ENCODE measurements around the gene KLF17.

Gene KLF17

DNA sequence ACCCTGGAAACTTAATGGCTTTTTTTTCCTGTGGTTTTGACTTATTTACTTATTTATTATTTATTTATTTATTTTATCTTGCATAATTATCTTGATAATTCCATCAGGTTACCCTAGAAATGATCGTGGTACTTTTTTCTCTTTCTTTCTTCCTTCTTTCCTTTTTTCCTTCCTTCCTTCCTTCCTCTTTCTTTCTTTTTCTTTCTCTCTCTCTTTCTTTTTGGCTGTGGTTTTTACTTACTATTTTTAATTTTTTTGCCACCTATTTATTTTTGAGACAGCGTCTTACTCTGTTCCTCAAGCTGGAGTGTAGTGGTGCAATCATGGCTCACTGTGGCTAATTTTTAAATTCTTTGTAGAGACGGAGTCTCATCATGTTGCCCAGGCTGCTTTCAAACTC lies 29.0 kb downstream of the KLF17 start:
- DNase-seq (ENCODE audit: extremely low spot score, insufficient read length, low read depth) (no peak), FAIRE-seq (no peak)

DNA sequence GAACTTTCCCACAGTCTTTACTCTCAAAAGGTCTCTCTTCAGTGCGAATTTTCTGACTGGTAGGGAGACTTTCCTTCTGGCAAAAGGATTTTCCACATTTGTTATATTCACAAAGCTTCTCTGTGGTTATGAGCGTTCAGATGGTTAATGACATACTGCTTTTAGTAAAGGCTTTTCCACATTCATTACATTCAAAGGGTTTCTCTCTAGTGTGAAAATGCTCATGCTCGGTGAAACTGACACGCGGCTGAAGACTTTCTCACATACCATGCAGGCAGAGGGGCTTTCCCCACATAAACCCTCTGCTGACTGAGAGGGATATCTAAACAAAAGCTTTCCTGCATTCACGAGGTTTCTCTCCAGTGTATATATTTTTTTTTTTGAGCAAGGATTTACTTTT lies 32.7 kb downstream of the KLF17 start:
- DNase-seq (ENCODE audit: extremely low spot score, insufficient read length, low read depth) = no peak
- FAIRE-seq = no peak

DNA sequence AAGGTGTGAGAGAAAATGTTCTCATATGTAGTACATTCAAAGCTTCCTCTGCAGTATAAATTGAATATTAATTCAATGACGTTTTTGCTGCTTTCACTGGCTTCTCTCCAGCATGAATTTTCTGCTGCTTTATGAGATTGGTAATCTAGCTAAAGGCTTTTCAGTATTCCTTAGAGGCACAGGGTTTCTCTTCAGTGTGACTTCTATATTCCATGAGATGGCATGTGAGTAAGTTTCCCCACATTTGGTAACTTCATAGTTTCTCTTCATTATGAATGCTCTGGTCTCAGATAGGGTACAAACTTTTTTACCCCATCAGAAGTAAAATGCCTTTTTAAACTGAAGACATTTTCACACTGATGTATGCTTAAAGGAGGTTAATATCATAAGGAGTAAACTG lies 33.2 kb downstream of the KLF17 start:
- FAIRE-seq = no peak

DNA sequence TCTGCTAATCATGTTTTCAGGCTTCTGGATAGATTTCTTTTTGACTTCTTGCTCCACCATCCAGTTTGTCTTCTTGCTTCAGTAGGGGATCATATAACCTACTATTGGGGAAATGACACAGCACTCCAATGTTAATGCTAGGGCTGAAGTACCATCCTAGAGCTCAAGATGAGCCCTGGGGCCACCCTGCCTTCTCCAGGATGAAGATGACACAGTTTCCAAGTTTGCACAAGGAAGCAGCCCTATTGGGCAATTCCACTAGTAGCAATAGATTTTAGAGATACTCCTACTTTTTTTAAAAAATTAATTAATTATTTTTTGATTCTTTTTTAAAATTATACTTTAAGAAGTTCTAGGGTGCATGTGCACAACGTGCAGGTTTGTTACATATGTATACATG lies 34.1 kb downstream of the KLF17 start:
- DNase-seq (ENCODE audit: extremely low spot score, insufficient read length, low read depth) = no peak
- no peak for FAIRE-seq

More for the DNA sequence above, 33.2 kb downstream of the KLF17 start:
- no peak for DNase-seq (ENCODE audit: extremely low spot score, insufficient read length, low read depth)

DNA sequence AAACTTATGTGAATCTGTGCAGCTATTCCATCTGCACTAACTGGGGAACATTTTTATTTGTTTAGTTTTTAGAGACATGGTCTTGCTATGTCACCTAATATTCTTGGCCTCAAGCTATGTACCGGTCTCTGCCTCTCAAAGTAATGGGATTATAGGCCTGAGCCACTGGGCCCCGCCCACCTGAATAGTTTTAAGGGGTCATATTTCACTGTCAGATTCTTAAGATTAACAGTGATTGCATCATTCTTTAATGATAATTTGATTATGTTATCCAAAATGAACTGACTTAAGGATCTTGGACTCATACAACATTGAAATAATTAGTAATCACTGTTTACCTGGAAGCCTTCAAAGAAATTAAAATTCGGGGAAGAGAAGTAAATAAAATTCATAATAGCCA lies 35.4 kb downstream of the KLF17 start:
- no peak for FAIRE-seq
- DNase-seq (ENCODE audit: extremely low spot score, insufficient read length, low read depth) = no peak

DNA sequence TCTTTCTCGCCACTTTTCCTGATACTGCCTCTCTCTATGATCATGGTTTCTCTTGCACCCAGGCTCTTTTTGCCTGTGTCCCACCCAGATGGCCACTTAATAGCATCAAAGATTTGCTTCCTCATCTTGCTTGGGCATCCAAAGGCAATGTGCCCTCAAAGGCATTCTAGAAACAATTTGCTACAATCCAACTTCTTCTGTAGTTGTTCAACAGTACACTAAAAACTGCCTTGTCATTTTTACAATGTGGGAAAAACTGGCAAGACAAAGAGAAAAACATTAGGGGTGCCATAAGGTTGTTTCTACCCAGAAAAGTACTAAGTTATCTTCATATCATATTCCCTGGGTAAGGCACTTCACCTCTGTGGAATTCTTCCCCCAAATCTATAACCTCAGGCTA lies 39.3 kb downstream of the KLF17 start:
- DNase-seq (ENCODE audit: extremely low spot score, insufficient read length, low read depth) (no peak), FAIRE-seq (no peak)

DNA sequence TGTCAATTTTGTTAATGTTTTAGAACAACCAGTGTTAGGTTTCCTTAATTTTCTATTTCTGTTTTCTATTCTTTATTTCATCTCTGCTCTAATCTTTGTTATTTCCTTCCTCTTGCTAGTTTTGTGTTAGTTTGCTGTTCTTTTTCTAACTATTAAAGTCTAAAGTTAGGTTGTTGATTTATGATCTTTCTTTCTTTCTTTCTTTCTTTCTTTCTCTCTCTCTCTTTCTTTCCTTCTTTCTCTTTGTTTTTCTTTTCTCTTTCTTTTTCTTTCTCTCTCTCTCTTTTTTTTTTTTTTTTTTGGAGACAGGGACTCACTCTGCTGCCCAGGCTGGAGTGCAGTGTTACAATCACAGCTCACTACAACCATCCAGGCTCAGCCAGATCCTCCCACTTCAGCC lies 40.2 kb downstream of the KLF17 start:
- DNase-seq (ENCODE audit: extremely low spot score, insufficient read length, low read depth) (no peak), FAIRE-seq (no peak)

DNA sequence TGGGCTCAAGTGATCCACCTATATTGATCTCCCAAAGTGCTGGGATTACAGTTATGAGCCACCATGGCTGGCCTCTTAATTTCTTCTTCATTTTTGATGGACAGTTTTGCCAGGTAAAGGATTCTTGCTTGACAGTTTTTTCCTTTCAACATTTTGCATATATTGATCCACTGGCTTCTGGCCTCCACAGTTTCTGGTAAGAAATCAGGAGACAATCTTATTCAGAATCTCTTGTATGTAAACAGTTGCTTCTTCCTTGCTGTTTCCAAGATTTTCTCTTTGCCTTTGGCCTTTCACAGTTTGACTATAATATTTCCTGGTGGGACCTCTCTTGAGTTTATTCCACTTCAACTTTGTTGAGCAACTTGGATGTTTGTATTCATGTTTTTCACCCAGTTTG lies 42.9 kb downstream of the KLF17 start:
- no peak for DNase-seq (ENCODE audit: extremely low spot score, insufficient read length, low read depth)
- FAIRE-seq = no peak

DNA sequence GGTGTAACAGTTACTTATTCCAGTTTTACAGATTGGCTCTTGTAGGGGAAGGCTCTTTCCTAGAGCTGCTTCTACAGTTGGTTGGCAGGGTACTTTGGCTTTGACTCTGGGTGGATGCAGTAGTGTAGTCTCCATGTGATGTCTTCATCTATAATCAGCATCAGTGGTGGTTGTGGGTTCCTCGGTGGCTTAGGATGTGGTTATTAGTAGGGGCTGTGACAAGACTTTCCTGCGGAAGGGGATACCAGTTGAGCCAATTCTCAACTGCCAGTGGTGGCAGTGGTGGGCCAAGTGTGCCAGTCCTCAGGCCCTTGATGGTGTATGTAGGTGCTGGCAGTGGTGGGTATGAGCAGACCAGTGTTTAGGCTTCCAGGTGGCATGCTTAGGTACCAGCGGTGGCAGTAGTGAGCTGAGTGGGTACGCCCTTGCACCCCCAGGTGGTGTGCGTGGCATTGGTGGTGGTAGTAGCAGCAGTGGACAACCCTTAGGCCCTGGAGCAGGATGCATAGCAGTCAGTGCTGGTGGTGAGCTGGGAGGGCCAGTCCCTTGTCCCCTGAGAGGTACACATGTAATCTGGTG lies 50.0 kb downstream of the KLF17 start:
- FAIRE-seq (no peak), DNase-seq (ENCODE audit: extremely low spot score, insufficient read length, low read depth) (no peak)

DNA sequence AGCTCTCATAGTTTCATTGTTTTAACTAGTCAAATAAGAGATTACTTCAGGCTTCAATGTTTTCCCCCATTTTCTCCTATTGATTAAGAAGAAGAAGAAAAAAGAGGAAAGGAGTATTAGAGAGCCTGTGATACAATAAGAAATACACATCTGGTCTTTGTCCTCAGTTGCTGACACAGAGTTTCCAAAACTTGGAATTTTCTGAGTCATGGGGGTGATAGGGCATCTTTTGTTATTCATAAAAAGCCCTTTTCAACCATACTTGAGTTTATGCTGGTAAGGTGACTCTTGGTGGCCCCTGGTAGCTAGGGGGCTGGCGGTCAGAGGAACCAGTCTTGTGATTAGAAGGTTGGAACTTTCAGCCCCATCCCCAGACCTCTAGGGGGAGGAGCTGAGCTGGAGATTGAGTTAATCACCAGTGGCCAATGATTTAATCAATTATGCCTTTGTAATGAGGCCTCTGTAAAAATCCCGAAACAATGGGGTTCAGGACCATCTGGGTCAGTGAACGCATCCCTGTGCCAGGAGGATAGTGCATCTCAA lies 51.7 kb downstream of the KLF17 start:
- no peak for DNase-seq (ENCODE audit: extremely low spot score, insufficient read length, low read depth)
- no peak for FAIRE-seq

DNA sequence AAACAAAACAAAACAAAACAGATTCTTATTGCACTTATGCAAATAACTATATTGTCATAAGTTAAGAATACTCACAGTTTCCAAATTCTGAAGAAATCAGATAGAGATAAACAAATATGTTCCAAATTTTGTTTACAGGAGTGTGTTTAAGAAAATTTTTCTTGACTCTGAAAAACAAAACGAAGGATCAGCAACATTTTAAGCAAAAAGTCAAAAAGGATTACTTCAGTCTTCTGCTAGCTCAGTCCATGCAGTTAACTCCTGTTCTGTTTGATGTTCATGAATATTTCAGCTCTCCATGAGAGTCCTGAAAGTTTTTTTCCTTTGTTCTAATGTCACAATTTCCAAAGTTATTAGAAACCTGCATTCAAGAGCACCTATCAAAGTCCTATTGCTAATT lies 56.0 kb downstream of the KLF17 start:
- no peak for DNase-seq (ENCODE audit: extremely low spot score, insufficient read length, low read depth)
- no peak for FAIRE-seq

Data from GM18507 (cell line).